Measurements from ENCODE around the gene VPS8. TPM values are rescaled to one million over a fixed set of nuclear protein-coding genes. Genes with fewer than 3 reads are reported as not detected.

VPS8 gene
- total RNA-seq, 2 donors from 2014 or later, result 39.2 to 52.7 TPM

DNA sequence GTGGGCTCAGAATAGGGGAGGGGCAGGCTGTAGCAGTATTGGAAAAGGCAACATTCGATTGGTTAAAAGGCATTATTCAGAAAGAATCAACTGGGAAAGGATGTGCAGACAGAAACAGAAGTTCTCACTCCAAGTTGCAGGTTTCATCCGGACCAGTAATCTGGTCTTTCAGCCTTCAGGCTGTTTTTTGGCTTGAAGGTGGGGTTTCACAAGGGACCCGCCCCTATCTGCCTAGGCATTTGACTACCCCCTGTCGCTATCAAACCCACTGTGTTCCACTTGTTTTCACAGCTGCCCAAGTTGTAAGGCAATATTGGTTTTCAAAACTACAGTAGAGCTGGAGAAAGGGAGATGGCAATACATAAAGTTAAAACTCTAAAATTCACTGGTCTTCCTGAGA lies 96.9 kb downstream of the VPS8 start:
- 88 to 89% methylated on average over 4 of the region's 4 CpGs for WGBS, 2 donors
- no peak overlapping the region for H3K27ac ChIP-seq
- no peak for DNase-seq

DNA sequence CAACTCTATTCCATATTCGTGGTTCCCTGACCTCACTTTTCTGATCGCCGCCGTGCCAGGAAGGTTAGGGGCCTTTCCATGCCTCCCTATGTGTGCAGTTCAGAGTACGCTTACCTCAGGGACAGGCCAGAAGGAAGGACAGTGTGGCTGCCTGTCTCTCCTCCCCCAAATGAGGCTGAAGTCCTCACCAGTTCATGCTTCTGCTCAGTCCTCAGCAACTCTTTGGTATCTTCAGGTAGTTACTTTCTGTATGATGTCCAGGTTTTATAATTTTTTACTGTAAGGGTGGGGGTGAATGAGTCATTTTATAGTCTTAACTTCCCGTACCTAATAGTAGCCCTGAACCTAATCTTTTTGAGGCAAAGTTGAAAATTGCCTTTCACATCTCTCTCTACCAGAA lies 98.7 kb downstream of the VPS8 start:
- H3K4me1 ChIP-seq, result no peaks in the 10 kb centered on the region
- no peaks in the 10 kb centered on the region for H3K36me3 ChIP-seq (replicated peaks in 1 of 2; ENCODE audit: insufficient read depth in 1 of 2, low read depth in 2 of 2)
- WGBS, 2 donors, result 90 to 92% methylated on average over 6 of the region's 6 CpGs
- no peak overlapping the region for H3K4me3 ChIP-seq
- TF ChIP-seq POLR2A (IDR thresholded peaks at IDR 0.05), result no peak
- TF ChIP-seq, protein P1, sequence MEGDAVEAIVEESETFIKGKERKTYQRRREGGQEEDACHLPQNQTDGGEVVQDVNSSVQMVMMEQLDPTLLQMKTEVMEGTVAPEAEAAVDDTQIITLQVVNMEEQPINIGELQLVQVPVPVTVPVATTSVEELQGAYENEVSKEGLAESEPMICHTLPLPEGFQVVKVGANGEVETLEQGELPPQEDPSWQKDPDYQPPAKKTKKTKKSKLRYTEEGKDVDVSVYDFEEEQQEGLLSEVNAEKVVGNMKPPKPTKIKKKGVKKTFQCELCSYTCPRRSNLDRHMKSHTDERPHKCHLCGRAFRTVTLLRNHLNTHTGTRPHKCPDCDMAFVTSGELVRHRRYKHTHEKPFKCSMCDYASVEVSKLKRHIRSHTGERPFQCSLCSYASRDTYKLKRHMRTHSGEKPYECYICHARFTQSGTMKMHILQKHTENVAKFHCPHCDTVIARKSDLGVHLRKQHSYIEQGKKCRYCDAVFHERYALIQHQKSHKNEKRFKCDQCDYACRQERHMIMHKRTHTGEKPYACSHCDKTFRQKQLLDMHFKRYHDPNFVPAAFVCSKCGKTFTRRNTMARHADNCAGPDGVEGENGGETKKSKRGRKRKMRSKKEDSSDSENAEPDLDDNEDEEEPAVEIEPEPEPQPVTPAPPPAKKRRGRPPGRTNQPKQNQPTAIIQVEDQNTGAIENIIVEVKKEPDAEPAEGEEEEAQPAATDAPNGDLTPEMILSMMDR (IDR thresholded peaks at IDR 0.05), result no peak
- no peak overlapping the region for H3K27ac ChIP-seq
- H3K27me3 ChIP-seq, result no peaks in the 10 kb centered on the region
- no peaks in the 10 kb centered on the region for H3K9me3 ChIP-seq
- intact Hi-C loops (cut with DNase I), result no loop called here
- ATAC-seq (no peak), DNase-seq (no peak)

More for the DNA sequence above, 96.9 kb downstream of the VPS8 start:
- H3K27me3 ChIP-seq, result no peaks in the 10 kb centered on the region
- H3K4me1 ChIP-seq, result no peaks in the 10 kb centered on the region
- no peaks in the 10 kb centered on the region for H3K9me3 ChIP-seq
- TF ChIP-seq, protein P1 (IDR thresholded peaks at IDR 0.05), result no peak
- TF ChIP-seq POLR2A (IDR thresholded peaks at IDR 0.05), result no peak
- intact Hi-C loops (cut with DNase I), result no loop called here
- H3K4me3 ChIP-seq, result no peak overlapping the region
- no peaks in the 10 kb centered on the region for H3K36me3 ChIP-seq (replicated peaks in 1 of 2; ENCODE audit: insufficient read depth in 1 of 2, low read depth in 2 of 2)
- no peak for ATAC-seq

DNA sequence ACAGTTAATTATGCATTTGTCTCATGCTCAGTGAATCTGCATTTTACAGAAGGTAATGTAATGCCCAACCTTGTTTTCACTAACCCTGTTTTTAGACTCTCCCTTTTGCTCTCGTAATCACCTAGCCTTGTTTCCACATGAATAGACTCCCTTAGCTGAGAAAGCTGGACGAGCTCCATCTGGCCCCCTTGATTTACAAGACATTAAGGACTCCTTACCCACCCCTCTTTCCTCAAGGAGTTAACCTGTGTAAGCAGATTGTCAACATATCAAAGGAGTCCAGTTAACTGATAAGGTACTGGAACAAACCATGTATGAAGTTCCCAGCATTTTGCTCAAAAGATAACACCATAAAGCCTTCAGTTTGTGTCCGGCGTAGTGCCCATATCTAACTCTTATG lies 99.6 kb downstream of the VPS8 start:
- TF ChIP-seq, protein P1 (IDR thresholded peaks at IDR 0.05), result no peak
- no peak for TF ChIP-seq POLR2A (IDR thresholded peaks at IDR 0.05)
- ATAC-seq (no peak), DNase-seq (no peak)
- Histone ChIP-seq H3K4me1 (no peaks in the 10 kb centered on the region), H3K27ac (no peak overlapping the region), H3K27me3 (no peaks in the 10 kb centered on the region), H3K9me3 (no peaks in the 10 kb centered on the region), H3K4me3 (no peak overlapping the region), H3K36me3 (replicated peaks in 1 of 2; ENCODE audit: insufficient read depth in 1 of 2, low read depth in 2 of 2) (peaks cover under 1 to 5% of the 10 kb centered on the region in 2 donors)
- WGBS, 2 donors, result 47 to 60% methylated on average over 4 of the region's 4 CpGs
- intact Hi-C loops (cut with DNase I), result no loop called here

DNA sequence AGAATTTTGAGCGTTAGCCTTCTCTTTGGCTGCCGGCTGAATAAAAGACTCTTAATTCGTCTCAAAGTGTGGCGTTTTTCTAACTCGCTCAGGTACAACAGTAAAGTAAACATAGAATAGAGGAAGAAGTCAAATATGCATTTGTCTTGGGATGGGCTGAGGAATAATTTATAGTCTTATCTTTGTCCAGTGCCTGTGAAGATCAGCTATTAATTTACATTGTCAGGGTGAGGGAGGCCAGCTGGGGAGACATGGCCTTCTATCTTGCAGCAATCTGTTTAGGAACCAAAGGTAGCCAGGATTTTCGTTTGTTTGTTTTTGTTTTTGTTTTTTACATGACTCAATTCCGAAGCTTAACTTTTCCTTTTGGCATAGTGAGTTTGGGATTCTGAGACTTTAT lies 100.2 kb downstream of the VPS8 start:
- intact Hi-C loops (cut with DNase I), result no loop called here
- Histone ChIP-seq H3K27ac (no peak overlapping the region), H3K9me3 (no peaks in the 10 kb centered on the region), H3K27me3 (no peaks in the 10 kb centered on the region), H3K4me3 (no peak overlapping the region), H3K36me3 (replicated peaks in 1 of 2; ENCODE audit: insufficient read depth in 1 of 2, low read depth in 2 of 2) (peaks cover 3 to 5% of the 10 kb centered on the region in 2 donors), H3K4me1 (no peaks in the 10 kb centered on the region)
- ATAC-seq (no peak), DNase-seq (no peak)
- WGBS, 2 donors, result 73 to 88% methylated on average over 7 of the region's 7 CpGs
- TF ChIP-seq, protein P1 (IDR thresholded peaks at IDR 0.05), result no peak
- TF ChIP-seq POLR2A (IDR thresholded peaks at IDR 0.05), result no peak

DNA sequence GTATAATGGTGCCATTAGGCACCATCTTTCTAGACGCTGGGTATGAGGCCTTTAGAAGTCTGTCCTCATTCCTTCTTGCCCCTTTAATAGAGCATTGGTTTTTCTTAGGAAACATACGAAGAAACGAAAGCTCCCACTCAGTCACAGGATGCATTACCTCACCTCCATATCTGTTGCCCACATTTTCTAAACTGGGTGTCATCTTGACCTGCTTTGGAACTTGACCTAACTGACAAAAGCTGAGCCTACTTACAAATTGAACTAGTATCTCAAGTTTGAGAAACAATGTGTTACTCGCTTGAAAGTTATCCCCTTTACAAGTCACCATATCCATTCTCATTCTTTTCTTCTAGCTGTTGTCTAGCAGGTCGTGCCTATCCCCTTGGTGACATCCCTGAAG lies 102.7 kb downstream of the VPS8 start:
- no peak overlapping the region for H3K27ac ChIP-seq
- intact Hi-C loops (cut with DNase I), result no loop called here
- WGBS, 2 donors, result 90 to 94% methylated on average over 5 of the region's 5 CpGs
- ATAC-seq (no peak), DNase-seq (no peak)
- no peaks in the 10 kb centered on the region for H3K4me1 ChIP-seq
- no peaks in the 10 kb centered on the region for H3K9me3 ChIP-seq
- H3K4me3 ChIP-seq, result no peak overlapping the region
- no peak for TF ChIP-seq POLR2A (IDR thresholded peaks at IDR 0.05)
- TF ChIP-seq, protein P1 (IDR thresholded peaks at IDR 0.05), result no peak
- H3K27me3 ChIP-seq, result no peaks in the 10 kb centered on the region
- H3K36me3 ChIP-seq (replicated peaks in 1 of 2; ENCODE audit: insufficient read depth in 1 of 2, low read depth in 2 of 2), result peaks cover 3 to 5% of the 10 kb centered on the region in 2 donors

Data from body of pancreas (tissue), 4 donors.